Activated CD8-positive, alpha-beta memory T cell treated with anti-CD3 and anti-CD28 coated beads for 1 hour (primary cell): ENCODE measurements around the gene RPL12.

ENCODE experiments used
- DNase-seq, 2 donors: peaks; one replicate each; pipeline ENCODE4 v3.0.0-alpha.2; 2020; ENCODE audit warnings: low read depth in 1 of 2; ENCODE audit errors: extremely low read depth in 1 of 2

Gene RPL12

DNA sequence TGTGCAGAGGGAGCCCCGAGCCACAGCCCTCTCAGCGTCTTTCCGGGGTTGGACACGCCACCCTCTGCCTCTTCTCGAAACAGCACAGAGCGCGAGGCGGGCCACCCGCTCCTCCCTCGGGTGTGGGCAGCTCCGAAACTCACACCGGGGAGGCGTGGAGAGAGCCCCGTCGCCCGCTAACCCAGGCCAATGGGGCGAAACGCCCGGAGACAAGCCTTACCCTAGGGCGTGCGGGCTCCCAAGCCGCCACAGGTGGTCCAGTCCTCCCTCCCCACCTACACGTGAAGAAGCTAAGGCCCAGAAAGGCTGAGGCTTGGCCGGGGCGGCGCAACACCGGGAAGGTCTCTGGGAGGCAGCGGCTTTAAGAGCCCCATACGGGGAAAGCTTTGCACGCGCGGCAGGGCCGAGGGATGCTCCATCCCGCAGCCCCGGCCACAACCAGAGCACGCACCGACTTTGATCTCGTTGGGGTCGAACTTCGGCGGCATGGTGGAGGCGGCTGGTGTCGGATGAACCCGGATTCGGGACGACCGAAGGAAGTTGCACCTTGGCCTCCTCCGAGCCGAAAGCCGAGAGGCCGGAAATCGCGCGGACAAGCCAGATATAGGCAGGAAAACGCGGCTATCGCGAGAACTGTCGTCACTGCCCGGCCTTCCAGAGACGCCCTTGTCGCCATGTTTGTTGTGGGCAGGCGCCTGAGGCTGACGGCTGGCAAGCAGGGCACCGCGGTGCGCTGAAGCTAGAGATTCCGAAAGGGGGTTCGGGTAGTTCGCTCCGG, at the start of gene RPL12, which contains the start of gene LRSAM1:
Gene RPL12 (minus strand): TSS at position 577 of the 778 bp plus-strand sequence. CDS start 89 bp downstream, at position 488.
Gene LRSAM1 (plus strand): TSS at position 681 of the 778 bp plus-strand sequence. CDS start 3,018 bp downstream, outside the sequence.
- DNase-seq, result peak; percentile 98 to 99

DNA sequence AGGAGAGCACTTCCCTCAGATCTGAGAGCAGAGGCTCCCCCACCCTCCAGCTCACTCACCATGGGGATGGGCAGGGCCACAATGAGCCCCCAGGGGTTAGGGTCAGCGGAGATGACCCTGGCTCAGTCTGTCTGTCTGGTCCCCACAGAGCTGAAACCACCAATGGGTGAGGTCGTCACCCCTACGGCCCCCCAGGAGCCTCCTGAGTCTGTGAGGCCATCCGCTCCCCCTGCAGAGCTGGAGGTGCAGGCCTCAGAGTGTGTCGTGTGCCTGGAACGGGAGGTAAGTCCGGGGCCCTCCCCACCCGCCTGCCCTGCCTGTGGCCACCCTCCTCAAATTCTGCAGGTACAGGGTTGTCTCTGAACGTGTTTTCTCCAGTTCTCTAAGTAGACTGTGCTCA, 49.7 kb upstream of the RPL12 start:
- no peak for DNase-seq

DNA sequence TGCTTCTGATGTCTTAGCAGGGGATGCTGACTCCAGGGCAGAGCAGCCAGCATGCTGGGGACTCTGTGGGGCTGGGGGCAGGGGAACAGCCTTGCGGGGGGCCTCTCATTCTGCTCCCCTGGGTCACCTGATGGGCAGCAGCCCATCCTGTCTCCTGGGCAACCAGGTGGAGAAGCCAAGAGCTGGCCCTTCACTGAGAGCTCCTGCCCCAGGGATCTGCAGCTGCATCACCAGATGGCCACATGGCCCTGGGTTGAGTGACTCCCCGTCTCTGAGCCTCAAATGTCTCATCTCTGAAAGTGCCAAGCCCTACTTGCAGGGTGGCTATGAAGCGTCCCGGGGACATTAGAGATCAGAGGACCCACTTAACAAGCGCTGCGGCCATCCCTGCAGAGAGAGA, 49.2 kb upstream of the RPL12 start:
- no peak for DNase-seq

DNA sequence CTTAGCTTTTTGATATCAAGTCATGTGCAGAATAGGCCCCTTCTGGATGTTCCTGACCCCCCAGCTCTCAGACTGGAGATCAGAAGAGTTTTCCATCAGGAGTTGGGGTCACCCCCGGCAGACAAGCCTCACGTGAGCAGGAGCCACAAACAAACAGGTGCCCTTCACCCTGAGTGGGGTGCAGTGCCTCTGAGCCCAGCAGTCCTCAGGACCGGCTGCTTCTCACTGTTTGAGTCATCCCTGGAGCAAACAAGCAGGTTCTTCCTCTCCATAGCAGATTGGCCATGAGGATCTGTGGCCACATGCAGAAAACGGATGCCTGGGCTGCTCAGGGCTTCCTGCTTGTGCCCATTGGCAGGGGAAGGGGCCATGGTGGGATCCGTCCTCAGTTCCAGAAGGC, 47.1 kb upstream of the RPL12 start:
- no peak for DNase-seq

DNA sequence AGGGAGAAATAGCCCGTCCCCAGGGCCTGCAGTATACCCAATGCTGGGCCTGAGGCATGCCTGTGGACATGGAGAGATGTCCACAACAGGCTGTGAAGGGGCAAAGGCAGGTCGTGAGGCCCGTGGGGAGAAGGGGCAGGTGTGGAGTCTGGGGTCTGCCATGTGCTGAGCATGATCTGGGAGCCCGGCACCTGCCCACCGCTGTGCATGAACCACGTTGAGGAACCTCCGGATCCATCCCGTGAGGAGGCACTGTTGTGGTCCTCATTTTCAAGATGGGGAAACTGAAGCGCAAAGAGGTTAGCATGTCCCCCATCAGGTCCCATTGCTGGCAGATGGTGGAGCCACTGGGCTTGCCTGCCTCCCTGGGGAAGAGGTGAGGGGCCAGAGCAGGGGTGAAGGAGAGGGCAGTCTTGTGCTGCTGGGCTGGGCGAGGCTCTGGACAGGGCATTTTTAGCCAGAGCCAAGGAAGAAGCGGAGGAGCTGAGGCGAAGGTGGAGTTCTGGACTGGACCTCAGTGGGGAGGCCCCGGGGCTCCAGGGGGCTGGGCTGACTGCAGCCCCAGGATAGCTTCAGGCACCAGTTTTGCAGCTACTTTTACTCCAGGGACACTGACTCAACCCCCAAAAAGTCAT, 46.6 kb upstream of the RPL12 start:
- DNase-seq, result no peak

DNA sequence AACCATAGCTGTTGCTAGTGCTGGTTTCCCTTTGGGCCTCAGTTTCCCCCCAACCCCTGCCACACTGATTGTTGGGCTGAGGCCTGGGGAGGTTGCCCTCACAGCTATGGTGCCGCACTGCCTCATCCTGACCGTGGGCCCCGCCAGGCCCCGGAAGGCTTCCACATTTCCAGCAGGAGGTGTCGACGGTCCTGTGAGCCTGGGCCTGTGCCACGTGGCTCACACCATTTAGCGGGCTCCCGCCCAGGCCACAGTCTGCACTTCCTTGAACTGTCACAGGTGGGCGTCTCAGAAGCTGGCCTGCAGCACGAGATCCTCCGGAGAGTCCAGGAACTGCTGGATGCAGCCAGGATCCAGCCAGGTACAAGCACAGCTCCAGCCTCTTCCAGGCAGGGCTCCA, 45.8 kb upstream of the RPL12 start:
- no peak for DNase-seq

DNA sequence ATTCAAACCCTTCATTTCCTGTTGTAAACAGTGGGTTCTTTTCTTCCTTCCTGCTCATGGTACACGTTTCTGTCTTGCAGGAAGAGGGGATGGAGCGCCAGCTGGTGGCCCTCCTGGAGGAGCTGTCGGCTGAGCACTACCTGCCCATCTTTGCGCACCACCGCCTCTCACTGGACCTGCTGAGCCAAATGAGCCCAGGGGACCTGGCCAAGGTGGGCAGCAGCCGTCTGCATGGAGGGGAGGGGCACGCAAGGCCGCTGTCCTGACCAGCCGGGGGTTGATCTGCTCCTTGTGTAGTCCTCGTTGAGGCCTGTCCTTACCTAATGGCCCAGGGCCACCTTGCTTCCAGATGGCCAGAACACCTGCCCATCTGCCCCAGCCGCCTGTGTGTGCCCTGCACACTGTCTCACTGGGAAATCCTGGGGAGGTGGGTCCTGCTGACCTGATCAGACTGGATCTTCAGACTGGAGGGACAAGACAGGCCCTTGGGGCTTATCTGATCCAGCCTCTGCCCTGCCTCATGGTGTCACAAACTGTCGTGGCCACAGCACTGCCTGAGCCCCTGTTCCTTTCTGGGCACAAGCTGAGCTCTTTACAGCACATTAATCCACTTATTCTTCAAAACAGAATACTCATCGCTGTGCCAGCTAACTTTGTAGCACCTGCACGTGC, 44.8 kb upstream of the RPL12 start:
- no peak for DNase-seq

DNA sequence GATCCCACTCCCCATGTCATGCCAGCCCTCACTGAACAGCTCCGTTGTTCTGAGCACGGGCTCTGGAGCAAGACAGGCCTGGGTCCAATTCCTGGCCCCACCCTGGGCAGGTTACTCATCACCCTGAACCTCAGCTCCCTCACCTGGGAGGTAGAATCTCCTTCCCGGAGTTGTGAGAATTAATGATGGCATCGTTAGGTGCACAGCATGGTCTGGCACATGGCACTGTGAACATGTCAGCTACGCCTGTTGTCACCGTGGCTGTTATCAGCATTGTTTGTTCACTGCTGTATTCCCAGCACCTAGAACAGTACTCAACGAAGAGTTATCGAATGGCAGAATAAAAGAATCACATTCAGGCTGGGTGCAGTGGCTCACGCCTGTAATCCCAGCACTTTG, 43.1 kb upstream of the RPL12 start:
- no peak for DNase-seq

DNA sequence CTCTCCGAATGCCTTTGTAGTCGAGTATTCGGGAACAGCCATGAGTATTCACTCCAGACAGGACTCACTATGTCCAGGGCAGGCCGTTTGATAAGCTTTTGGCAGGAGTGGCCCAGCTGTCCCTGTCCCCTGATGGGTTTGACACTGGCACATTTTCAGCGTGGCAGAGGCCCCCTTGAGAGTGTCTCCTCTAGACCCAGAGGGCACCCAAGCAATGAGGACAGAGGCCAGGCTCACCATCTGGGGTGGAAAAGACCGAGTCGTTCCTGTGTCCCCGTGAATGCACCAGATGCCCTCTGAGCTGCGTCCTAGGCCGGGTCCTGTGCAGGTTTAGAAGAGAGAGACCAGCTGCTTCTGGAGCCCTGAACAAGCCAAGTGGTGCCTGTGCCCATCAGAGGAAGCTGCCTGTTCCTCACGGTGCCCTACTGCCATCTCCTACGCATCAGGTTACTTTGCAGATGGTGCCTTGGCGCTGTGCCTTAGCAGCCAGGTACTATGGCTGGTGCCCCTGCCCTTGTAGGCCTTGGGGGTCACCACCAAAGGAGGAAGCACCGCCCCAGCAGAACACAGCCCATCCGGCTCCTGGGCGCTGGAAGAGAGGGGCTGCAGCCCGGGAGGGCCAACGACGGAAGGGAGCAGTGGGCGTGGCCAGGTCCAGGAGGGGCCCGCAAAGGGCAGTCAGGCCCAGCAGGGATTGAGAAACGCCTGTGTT, 42.5 kb upstream of the RPL12 start:
- no peak for DNase-seq

DNA sequence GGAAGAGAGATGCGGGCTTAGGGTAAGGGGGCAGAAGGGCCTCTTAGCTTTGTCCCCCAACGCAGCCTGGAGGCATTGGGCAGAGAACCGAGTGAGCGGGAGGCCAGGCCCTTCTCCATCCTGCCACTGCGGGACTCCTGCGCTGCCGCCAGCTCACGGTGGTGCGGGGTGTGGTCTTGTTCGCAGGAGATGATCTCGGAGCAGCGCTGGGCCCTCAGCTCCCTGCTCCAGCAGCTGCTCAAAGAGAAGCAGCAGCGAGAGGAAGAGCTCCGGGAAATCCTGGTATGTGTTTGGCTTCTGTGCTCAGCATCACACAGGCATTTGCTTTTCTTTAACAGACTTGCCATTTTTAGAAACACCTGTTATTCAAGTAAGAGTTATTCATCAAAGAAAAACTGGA, 41.4 kb upstream of the RPL12 start:
- DNase-seq, result no peak

DNA sequence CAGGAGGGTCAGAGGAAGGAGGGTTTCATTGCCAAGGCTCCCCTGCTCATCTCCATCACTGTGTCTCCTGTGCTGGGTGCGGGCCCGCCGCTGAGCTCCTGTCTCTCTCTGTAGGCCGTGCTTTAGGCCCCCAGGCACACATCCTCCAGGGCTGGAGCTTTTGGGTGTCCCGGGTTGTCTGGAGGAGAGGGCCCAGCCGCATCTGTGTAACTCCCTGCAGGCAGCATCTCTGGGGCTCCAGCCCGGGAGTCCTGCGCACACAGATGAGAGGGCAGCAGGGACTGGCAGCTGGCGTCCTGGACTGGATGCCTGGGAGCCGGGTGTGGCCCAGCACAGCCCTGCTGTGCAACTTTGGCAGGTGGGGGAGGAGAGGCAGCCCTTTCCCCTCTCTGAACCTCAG, 40.3 kb upstream of the RPL12 start:
- no peak for DNase-seq

DNA sequence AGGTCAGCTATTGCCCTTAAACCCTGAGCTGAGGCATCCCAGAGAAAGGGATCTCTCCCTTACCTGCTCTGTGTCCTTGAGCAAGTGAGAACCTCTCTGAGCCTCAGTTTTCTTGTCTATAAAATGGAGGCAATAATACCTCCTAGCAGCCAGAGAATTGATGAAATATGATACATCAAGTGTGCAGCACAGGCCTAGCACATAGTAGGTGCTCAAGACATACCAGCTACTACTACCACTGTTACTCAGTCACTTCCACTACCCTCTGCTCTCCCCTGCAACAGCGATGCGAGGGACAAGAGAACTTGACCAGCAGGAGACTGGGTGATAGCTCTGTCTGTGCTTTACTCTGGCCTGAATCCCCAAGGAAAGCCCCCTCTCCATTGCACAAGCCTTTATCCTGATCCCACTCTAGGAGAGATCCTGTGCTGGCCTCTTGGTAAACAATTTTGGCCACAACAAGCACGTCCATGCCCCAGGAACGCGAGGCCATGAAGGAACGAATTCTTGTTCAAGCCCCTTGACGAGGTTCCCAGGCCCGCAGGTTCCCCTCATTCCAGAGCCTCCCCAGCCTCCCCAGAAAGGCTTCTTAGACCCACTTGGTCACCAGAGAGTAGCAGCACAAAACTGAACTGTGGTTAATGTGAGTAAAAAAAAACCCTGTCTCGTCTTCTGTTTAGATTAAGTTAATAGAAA, 39.5 kb upstream of the RPL12 start:
- DNase-seq, result no peak

DNA sequence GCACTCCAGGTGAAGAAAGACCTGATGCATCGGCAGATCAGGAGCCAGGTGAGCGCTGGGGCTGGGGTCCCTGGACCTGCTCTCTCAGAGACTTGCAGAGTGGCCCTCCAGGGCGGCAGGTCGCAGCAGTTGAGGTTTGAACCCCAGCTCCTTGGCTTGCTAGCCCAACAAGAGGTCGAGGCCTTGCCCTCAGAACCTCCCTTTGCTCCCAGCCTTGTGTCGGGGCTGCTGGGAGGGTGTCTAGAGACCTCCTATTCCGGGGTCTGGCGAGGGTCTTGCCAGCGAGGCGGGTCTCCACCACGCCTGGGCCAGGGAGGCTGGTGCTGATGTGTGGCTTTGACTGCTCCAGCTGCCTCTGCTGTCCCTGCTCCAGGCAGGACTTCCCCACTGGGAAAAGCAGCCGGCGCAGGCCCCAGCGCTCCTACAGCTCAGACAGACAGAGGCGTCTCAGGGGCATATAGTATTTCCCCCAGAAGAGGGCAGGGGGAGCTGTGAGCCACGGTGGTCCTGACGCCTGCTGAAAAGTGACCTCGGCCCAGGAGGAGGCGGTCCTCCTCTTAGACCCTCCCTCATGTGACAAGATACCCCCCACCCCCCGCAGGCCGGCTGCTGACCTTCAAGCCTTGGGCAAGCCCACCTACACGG, 38.4 kb upstream of the RPL12 start:
- DNase-seq, result no peak

DNA sequence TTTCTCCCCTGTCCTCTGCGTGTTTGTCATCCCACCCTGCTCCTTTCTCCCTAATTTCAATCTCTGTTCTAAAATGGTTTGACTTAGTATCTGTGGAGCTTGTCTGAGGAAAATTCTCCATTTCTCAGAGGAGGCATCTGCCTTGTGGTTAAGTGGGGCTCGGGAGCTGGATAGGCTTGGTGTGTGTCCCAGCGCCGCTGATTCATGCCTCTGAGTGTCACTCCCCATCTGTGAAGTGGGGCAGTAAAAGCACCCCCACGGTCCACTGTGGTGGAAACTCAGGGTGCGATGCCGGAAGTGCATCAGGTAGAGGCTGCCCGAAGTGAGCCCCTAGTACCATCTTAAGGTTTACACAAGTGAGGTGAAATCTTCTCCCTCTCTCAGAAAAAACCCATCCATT, 37.7 kb upstream of the RPL12 start:
- DNase-seq, result no peak

DNA sequence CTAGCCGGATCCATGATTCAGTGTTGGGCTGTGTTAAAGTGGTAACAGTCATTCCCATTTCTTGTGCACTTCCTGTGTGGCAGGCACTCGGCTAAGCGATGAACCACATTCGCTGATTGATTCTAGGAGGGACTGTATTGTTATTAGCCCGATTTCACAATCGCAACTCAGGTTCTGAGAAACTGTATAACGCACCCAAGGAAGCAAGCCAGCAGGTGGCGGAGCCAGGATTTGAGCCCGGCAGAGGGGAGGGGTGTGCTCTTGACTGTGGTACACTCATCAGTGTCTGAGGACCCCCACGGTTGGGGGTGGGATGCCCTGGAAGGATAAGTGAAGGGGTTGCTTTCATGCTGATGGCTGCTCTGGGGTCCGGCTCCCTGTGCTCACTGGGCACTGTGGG, 34.8 kb upstream of the RPL12 start:
- DNase-seq, result no peak

DNA sequence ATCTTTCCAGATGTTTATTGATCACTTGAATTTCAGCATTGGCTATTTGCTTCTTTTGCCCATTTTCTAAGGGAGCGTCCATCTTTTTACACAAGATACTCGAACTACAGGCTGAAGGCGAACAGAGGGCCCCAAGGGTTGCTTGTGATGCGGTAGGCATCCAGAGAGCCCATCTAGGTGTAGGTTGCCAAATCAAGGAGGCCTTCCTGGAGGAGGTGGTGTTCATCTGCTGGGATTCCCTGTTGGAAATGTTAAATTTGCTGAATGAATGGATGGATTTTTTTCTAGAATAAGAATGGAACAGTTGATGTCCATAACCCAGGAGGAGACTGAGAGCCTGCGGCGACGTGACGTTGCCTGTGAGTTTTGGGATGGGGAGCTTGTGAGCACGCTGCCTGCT, 31.5 kb upstream of the RPL12 start:
- no peak for DNase-seq

DNA sequence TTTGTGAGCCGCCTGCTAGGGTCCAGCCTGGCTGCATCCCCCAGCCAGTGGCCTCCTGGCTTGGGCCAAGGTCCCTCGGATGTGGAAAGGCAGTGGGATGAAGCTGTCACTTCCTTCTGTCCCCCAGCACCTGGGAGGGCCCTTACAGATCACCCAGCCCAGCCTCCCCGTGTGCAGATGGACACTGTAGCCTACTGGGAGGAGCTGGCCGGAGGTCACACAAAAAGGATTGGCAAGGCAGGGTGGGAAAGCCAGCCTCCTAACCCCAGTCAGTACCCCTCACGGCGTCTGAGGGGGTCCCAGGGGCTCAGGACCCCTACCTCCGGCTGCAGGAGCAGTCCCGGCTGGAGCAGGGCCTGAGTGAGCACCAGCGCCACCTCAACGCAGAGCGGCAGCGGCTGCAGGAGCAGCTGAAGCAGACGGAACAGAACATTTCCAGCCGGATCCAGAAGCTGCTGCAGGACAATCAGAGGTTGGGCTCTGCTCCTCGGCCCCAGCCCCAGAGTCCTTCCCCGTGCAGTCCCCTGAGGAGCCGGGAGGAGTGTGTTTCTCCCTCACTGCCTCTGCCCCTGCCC, 28.4 kb upstream of the RPL12 start:
- no peak for DNase-seq

DNA sequence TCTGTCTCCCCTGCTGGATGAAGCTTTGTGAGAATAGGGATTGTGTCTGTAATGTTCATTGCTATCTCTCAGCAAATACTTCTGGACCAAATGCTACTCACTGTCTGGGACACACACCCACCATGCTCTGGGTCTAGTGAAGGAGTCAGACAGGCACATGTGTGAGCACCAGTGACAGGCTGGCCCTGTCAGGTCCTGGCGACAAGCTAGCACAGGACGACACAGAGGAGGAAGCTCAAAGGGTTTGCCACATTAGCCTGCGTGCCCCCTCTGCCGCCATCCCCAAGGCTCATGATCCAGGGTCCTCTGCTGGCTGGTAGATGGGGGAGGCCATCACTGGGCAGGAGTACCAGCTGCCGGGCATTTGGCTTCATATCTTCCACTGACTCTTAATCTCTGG, 23.4 kb upstream of the RPL12 start:
- DNase-seq, result no peak

DNA sequence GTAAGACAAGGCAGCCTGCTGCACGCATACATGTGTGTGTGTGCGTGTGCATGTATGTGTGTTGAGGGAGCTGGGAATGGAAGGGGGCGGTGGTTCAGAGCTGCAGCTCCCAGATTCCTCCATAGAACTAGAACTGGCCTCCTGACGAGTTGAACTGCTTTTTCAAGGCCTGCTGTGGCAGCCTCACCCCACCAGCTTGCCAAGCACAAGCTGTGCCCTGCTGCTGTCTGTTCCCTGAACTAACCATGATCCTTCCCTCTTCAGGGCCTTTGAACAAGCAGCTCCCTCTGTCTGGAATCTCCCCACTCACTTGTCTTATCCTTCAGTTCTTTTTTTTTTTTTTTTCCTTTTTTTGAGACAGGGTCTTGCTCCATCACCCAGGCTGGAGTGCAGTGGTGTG, 22.7 kb upstream of the RPL12 start:
- no peak for DNase-seq

DNA sequence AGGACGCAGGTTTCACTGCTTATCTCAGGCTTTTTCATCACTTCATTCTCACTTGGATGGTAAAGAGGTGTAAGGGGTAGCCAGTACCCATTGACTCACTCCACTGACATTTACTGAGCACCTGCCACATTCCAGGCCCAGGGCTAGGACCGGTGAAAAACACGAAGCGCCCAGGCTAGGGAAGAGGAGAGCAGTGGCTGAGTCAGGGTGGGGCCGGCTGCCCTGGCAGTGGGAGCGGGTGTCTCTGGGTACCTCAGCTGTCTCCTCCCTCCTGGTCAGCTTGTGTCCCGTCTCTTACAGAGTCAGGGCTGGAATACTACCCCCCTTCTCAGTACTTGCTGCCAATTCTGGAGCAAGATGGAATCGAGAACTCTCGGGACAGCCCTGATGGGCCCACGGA, 22.3 kb upstream of the RPL12 start:
- DNase-seq, result no peak
